GM18870 (cell line): Measurements from ENCODE around the gene KPNB1.
"Not testable (repeated sequence)": the region's sequence is repeated elsewhere in the genome, so short reads cannot be mapped to it uniquely, and the experiment has no call there.

Experiments used
- ATAC-seq: cut with Tn5 transposase; IDR thresholded peaks from one replicate; pipeline ENCODE4 v1.9.1; 2021; ENCODE audit warnings: moderate library complexity; ENCODE audit not compliant: unreplicated experiment

Gene KPNB1

GRCh38 chr17:47676510-47677165, 26.9 kb downstream of the KPNB1 start:
- no peak for ATAC-seq

- ATAC-seq: no peak
Observed at GRCh38 chr17:47678196-47678595, 28.5 kb downstream of the KPNB1 start.

GRCh38 chr17:47682138-47682537, 32.4 kb downstream of the KPNB1 start:
- ATAC-seq: no peak

GRCh38 chr17:47682727-47683126, 33.0 kb downstream of the KPNB1 start:
- not testable (repeated sequence) for ATAC-seq

GRCh38 chr17:47684025-47684424, 34.3 kb downstream of the KPNB1 start:
- no peak for ATAC-seq

- no peak for ATAC-seq
Observed at GRCh38 chr17:47684535-47685193, 34.9 kb downstream of the KPNB1 start.

GRCh38 chr17:47685556-47686275, 36.0 kb downstream of the KPNB1 start:
- ATAC-seq: no peak

- no peak for ATAC-seq
Observed at GRCh38 chr17:47686276-47686635, 36.5 kb downstream of the KPNB1 start.

GRCh38 chr17:47686664-47687327, 37.1 kb downstream of the KPNB1 start:
- ATAC-seq: no peak

- no peak for ATAC-seq
Observed at GRCh38 chr17:47687328-47687690, 37.6 kb downstream of the KPNB1 start.

GRCh38 chr17:47687748-47688147, 38.0 kb downstream of the KPNB1 start:
- ATAC-seq: no peak

- no peak for ATAC-seq
Observed at GRCh38 chr17:47690121-47690520, 40.4 kb downstream of the KPNB1 start.

GRCh38 chr17:47692137-47692894, 42.6 kb downstream of the KPNB1 start:
- ATAC-seq: no peak

GRCh38 chr17:47692895-47693730, 43.4 kb downstream of the KPNB1 start:
- no peak for ATAC-seq

- ATAC-seq: no peak
Observed at GRCh38 chr17:47693731-47694580, 44.2 kb downstream of the KPNB1 start, which contains the start of gene TBKBP1. Gene TBKBP1 (plus strand): TSS chr17:47694161. CDS start chr17:47696113, 1,952 bp downstream.

- no peak for ATAC-seq
Observed at GRCh38 chr17:47694581-47695428, 45.1 kb downstream of the KPNB1 start.

GRCh38 chr17:47695429-47696376, 46.0 kb downstream of the KPNB1 start:
- ATAC-seq: no peak
